Activated CD4-positive, alpha-beta memory T cell treated with anti-CD3 and anti-CD28 coated beads for 36 hours (primary cell): ENCODE measurements around the gene IDUA. TPM values are rescaled to one million over a fixed set of nuclear protein-coding genes. Genes with fewer than 3 reads are reported as not detected.
"Not testable (repeated sequence)": the region's sequence is repeated elsewhere in the genome, so short reads cannot be mapped to it uniquely, and the experiment has no call there.

Experiments used
- CTCF ChIA-PET: fragments of 350-600 bp; sonication (Branson Sonifier 250); formaldehyde crosslinking; loops from one replicate; lab custom pipeline; 2021; ENCODE audit warnings: antibody characterized with exemption, inconsistent platforms; lab: Charles Lee
- POLR2A ChIA-PET: fragments of 350-600 bp; sonication (Branson Sonifier 250); formaldehyde crosslinking; loops from one replicate; lab custom pipeline; 2021; ENCODE audit warnings: antibody characterized with exemption; lab: Charles Lee
- DNase-seq: peaks from one replicate; pipeline ENCODE4 v3.0.0-alpha.2; 2020
- H3K27ac Mint-ChIP-seq: one replicate; pipeline ENCODE4 v1.8.0; 2021; ENCODE audit warnings: mixed read lengths
- H3K27me3 Mint-ChIP-seq: one replicate; pipeline ENCODE4 v1.8.0; 2021; ENCODE audit warnings: mixed read lengths
- H3K36me3 Mint-ChIP-seq: one replicate; pipeline ENCODE4 v1.8.0; 2021; ENCODE audit warnings: mixed read lengths
- H3K4me1 Mint-ChIP-seq: one replicate; pipeline ENCODE4 v1.8.0; 2021; ENCODE audit warnings: low read depth, mixed read lengths
- H3K4me3 Mint-ChIP-seq: one replicate; pipeline ENCODE4 v1.8.0; 2021; ENCODE audit warnings: mild to moderate bottlenecking, mixed read lengths
- H3K9me3 Mint-ChIP-seq: one replicate; pipeline ENCODE4 v1.8.0; 2021; ENCODE audit warnings: mixed read lengths
- intact Hi-C: fragments of 100-400 bp; cut with micrococcal nuclease; formaldehyde crosslinking; loops from one replicate; pipeline ENCODE4 v1.15.1; 2023
- total RNA-seq, 2 experiments: library from RNA; stranded (reverse); gene quantifications; one replicate each; pipeline ENCODE4 v1.2.3, GENCODE V29; 2021

The IDUA gene
- total RNA-seq, 2 experiments from 2014 or later: 9.0 to 10.1 TPM

DNA sequence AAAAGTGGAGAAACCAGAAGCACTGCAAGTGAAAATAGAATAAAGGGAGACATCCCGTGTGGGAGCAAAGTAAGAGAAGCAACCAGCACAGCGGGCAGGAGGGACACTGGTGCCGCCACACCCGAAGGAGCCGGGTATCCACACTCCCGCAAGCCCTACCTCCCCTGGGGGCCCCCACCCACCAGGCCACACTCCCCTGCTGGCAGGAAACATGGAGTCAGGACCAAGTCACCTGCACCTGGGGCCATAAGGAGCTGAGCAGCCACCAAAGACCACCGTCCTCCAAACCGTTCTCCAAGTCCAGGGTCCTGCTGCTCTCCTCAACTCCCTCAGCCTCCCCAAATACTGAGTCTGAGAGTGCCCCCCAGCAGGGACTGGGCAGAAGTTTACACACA is 55.1 kb downstream of the IDUA start:
- POLR2A ChIA-PET: no interaction called here
- Mint-ChIP-seq H3K36me3 (no peaks in the 10 kb centered on the region), H3K27ac (no peak overlapping the region), H3K9me3 (no peaks in the 10 kb centered on the region), H3K4me1 (peaks cover 2% of the 10 kb centered on the region), H3K4me3 (no peak overlapping the region), H3K27me3 (peaks cover 11% of the 10 kb centered on the region)
- CTCF ChIA-PET: no interaction called here
- intact Hi-C loops: no loop called here
- no peak for DNase-seq

DNA sequence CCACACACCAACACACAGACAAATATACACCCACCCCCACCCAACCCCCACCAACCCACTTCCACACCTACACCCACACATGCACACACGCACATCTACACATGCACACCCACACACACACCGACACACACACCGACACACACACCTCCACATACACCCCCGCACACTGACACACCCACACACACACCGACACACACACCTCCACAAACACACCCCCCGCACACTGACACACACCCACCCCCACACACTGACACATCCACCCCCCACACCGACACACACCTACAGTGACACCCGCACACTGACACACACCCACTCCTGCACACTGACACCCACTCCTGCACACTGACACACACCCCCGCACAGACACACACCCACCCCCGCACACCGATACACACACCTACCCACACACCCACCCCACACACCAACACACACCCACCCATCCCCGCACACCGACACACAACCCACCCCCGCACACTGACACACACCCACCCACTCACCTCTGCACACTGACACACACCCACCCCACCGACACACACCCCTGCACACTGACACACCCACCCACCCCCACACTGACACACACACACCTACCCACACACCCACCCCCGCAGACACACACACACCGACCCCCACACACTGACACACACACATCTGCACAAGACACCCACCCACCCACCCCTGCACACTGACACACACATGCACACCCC is 55.7 kb downstream of the IDUA start:
- H3K9me3 Mint-ChIP-seq: no peaks in the 10 kb centered on the region
- ChIA-PET POLR2A (no interaction called here), CTCF (no interaction called here)
- H3K4me3 Mint-ChIP-seq: no peak overlapping the region
- H3K4me1 Mint-ChIP-seq: peaks cover 2% of the 10 kb centered on the region
- intact Hi-C loops: no loop called here
- no peak for DNase-seq
- H3K27ac Mint-ChIP-seq: no peak overlapping the region
- H3K36me3 Mint-ChIP-seq: no peaks in the 10 kb centered on the region
- H3K27me3 Mint-ChIP-seq: peaks cover 16% of the 10 kb centered on the region

DNA sequence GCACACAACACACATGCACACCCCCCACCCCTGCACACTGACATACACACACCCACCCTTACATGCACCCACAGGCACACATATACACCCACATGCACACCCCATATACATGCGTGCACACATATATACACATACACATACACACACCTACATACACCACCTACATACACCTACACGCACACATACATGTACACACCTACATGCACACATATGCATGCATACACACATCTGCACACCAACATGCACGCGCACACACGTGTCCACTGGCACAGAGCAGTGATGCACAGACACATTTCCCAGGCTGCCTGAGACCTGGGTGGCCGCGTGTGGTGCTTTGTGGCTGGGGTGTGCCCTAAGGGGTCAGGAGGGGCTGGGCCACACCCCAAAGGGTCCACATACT is 56.3 kb downstream of the IDUA start:
- H3K36me3 Mint-ChIP-seq: no peaks in the 10 kb centered on the region
- no peak for DNase-seq
- intact Hi-C loops: no loop called here
- H3K4me1 Mint-ChIP-seq: peaks cover 2% of the 10 kb centered on the region
- ChIA-PET POLR2A (no interaction called here), CTCF (no interaction called here)
- H3K27me3 Mint-ChIP-seq: peaks cover 22% of the 10 kb centered on the region
- H3K9me3 Mint-ChIP-seq: no peaks in the 10 kb centered on the region
- no peak overlapping the region for H3K27ac Mint-ChIP-seq
- H3K4me3 Mint-ChIP-seq: no peak overlapping the region

GRCh38 chr4:1043651-1044468 is 57.0 kb downstream of the IDUA start:
- no peak overlapping the region for H3K4me3 Mint-ChIP-seq
- H3K27me3 Mint-ChIP-seq: peaks cover 27% of the 10 kb centered on the region
- intact Hi-C loops: no loop called here
- DNase-seq: peak; percentile 65
- CTCF ChIA-PET: no interaction called here
- H3K4me1 Mint-ChIP-seq: peaks cover 5% of the 10 kb centered on the region
- H3K9me3 Mint-ChIP-seq: no peaks in the 10 kb centered on the region
- H3K27ac Mint-ChIP-seq: no peak overlapping the region
- POLR2A ChIA-PET: no interaction called here
- no peaks in the 10 kb centered on the region for H3K36me3 Mint-ChIP-seq

DNA sequence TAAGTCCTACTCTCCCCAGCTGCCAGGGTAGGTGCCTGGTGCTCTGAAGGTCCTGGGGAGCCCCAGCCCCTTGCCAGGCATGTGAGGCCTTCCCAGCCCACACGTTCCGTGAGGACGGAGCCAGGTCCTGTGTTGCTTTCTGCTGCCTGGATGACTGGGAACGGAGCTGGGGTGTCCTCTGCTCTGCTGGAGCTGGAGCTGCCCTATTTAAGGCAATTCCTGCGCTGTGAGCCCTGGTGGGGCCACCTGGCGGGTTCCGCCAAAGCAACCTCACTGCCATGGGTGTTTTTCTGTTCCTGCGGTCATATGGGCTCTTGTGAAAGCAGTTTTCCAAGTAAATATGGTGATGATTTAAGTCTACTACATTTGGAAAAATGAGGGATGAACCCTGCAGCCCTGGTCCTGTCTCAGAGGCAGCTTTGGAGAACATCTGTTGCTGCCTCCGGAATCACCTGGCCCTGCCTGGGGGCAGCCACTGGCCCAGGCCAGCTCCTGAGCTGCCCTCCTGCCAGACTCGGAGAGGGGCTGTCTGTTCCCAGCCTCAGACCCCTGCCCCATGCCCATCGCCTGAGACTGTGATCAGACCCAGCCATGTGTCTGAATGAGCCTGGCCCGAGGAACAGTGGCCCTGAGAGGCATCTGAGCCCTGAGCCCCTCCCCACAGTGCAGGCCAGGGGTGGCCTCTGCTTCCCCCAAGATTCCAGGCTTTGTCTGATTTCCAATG is 57.8 kb downstream of the IDUA start:
- Mint-ChIP-seq H3K4me3 (no peak overlapping the region), H3K9me3 (no peaks in the 10 kb centered on the region), H3K27me3 (peaks cover 31% of the 10 kb centered on the region), H3K4me1 (peaks cover 5% of the 10 kb centered on the region), H3K27ac (no peak overlapping the region), H3K36me3 (no peaks in the 10 kb centered on the region)
- POLR2A ChIA-PET: no interaction called here
- CTCF ChIA-PET: no interaction called here
- DNase-seq: no peak
- intact Hi-C loops: no loop called here

- no peak for DNase-seq
- intact Hi-C loops: no loop called here
- POLR2A ChIA-PET: no interaction called here
- CTCF ChIA-PET: no interaction called here
- no peaks in the 10 kb centered on the region for H3K9me3 Mint-ChIP-seq
- no peak overlapping the region for H3K27ac Mint-ChIP-seq
- peaks cover 31% of the 10 kb centered on the region for H3K27me3 Mint-ChIP-seq
- H3K4me1 Mint-ChIP-seq: peaks cover 5% of the 10 kb centered on the region
- H3K36me3 Mint-ChIP-seq: no peaks in the 10 kb centered on the region
- H3K4me3 Mint-ChIP-seq: no peak overlapping the region
Measured at GRCh38 chr4:1045193-1045594, 58.4 kb downstream of the IDUA start.

- H3K36me3 Mint-ChIP-seq: no peaks in the 10 kb centered on the region
- peaks cover 31% of the 10 kb centered on the region for H3K27me3 Mint-ChIP-seq
- ChIA-PET CTCF (no interaction called here), POLR2A (no interaction called here)
- intact Hi-C loops: no loop called here
- H3K27ac Mint-ChIP-seq: no peak overlapping the region
- H3K4me1 Mint-ChIP-seq: peaks cover 5% of the 10 kb centered on the region
- DNase-seq: no peak
- H3K9me3 Mint-ChIP-seq: no peaks in the 10 kb centered on the region
- H3K4me3 Mint-ChIP-seq: no peak overlapping the region
Measured at GRCh38 chr4:1045595-1046201, 58.9 kb downstream of the IDUA start.

GRCh38 chr4:1046581-1047011 is 59.8 kb downstream of the IDUA start:
- DNase-seq, H3K27ac Mint-ChIP-seq, CTCF ChIA-PET, POLR2A ChIA-PET, intact Hi-C loops, H3K9me3 Mint-ChIP-seq, H3K4me3 Mint-ChIP-seq, H3K4me1 Mint-ChIP-seq, H3K36me3 Mint-ChIP-seq: not testable (repeated sequence)
- H3K27me3 Mint-ChIP-seq: peaks cover 31% of the 10 kb centered on the region

DNA sequence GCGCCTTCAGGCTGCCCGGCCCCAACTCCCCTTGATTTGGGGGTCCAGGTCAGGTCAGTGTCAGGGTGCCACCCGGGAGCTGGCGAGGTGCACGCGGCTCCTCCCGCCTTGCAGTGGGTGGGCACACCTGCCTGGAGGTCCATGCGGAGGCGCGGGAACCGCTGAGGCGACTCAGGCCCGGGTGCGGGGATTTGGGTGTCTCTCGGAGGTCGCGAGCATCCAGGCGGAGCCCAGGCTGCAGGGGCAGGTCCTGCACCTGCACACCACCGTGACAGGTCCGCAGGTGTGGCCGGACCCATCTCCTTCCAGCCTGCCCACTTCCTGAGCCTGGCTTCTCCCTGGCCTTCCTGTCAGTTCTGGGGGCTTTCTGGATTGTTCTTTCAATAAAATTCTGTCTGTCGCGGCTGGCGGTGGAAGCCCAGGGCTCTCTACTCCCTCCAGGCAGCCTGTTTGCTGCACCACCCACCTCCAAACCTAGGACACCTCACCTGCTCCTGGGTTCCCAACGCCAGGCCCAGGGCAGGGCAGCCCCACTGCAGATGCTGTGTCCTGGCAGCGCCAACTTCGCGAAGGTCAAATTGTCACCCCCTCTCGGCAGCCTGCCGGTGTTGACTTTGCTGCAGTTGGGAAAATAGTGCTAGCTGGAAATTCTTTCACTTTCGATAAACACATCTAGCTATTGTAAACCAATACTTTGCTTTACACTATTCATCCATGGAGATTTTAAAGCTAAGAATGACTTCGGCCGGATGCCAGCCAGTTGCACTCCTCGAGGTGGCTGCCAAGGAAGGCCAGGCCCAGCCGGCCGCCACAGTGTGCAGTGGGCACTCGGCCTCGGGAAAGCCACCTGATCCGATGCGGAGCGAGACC is 60.5 kb downstream of the IDUA start:
- Mint-ChIP-seq H3K27me3 (peaks cover 31% of the 10 kb centered on the region), H3K27ac (no peak overlapping the region), H3K36me3 (no peaks in the 10 kb centered on the region), H3K4me1 (peaks cover 5% of the 10 kb centered on the region), H3K4me3 (no peak overlapping the region), H3K9me3 (no peaks in the 10 kb centered on the region)
- ChIA-PET CTCF (no interaction called here), POLR2A (no interaction called here)
- no peak for DNase-seq
- intact Hi-C loops: no loop called here

DNA sequence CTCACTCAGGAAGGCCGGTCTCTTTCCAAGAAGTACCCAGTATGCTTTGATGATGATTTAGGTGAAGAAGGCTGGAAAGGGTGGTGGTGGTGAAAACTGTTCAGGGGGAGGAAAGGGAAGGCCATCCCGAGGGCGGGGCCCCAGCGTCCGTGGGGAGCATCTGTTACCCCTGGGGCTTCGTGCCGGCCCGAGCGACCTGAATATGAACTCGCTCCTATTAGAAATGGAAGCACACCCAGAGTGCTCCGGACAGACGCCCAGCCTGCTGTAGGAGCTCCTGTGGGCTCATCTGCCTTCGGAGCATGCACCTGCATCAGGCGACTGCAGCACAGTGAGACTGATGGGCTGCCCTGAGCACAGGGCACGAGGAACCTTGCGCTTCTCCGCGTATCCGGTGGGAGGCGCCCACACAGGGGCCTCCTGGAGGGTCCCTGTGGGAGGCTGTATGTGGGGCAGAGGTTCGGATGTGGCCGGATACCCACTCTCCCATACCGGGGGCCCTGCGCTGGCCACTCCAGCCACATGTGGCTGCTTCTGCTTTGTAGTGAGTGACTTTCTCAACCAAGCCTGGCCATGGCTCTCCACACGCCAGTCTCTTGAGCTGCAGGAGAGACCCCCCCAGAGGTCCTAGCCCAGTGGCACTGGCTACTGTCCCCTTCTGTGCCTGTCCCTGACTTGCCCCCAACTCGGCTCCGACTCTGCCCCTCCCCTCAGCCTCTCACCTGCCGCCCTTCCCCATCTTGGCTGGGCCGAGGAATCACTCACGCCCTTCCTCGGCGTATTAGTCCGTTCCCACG is 61.3 kb downstream of the IDUA start:
- Mint-ChIP-seq H3K27ac (no peak overlapping the region), H3K9me3 (no peaks in the 10 kb centered on the region)
- DNase-seq: no peak

More for the DNA sequence above, 61.3 kb downstream of the IDUA start:
- CTCF ChIA-PET: no interaction called here
- Mint-ChIP-seq H3K36me3 (no peaks in the 10 kb centered on the region), H3K4me1 (peaks cover 5% of the 10 kb centered on the region), H3K4me3 (no peak overlapping the region), H3K27me3 (peaks cover 31% of the 10 kb centered on the region)
- POLR2A ChIA-PET: no interaction called here
- intact Hi-C loops: no loop called here
